Measurements from ENCODE around the gene MOV10.

The MOV10 gene

DNA sequence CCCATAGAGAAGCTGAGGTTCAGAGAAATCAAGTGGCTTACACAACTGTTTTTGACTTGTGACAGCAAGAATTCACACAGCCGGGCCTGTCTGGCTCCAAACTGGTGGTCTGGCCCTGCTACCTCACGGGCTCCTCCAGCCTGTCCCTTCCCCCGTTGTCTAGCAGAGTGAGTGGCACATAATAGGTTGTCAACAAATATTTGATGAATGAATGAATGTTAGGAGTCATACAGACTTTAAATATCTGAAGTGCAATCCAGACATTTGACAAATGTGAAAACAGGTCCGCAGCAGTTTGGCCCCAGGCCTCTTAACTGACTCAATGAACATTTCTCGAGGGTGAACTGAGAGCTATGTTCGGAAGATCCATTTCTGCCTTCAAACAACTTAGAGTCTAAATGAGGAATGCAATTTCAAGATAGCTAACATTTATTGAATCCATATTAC, 33.6 kb downstream of the MOV10 start:
- no peaks in the 10 kb centered on the region for H3K27me3 ChIP-seq (ENCODE audit: low read depth, low read length)
- H3K4me3 ChIP-seq (ENCODE audit: low read depth in 1 of 2, low read length in 2 of 2): no peak overlapping the region
- H3K4me1 ChIP-seq (ENCODE audit: control insufficient read depth in 1 of 2, insufficient read depth in 2 of 2, low read length in 2 of 2): peaks cover 19 to 25% of the 10 kb centered on the region in 2 donors
- H3K27ac ChIP-seq (ENCODE audit: low read length): no peak overlapping the region
- H3K36me3 ChIP-seq (ENCODE audit: control insufficient read depth in 1 of 2, insufficient read depth in 2 of 2, low read length in 2 of 2): peaks cover 0 to 7% of the 10 kb centered on the region in 2 donors
- H3K9me3 ChIP-seq (ENCODE audit: control insufficient read depth in 1 of 2, low read length in 2 of 2): no peaks in the 10 kb centered on the region

DNA sequence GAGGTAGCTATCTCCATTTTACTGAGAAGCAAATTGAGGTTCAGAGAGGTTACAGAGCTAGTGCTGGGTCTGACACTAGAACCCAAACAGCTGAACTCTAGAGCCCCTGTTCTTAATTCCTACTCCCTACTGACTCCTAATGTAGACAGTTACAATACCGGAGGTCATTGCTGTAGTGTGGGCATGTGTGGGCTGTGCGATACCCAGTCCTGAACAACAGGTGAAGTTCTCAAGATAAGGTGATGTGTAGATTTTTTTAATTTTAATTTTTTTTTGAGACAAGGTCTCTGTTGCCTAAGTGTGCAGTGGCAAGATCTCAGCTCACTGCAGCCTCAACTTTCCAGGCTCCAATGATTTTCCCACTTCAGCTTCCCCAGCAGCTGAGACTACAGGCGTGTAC, 34.0 kb downstream of the MOV10 start:
- no peak overlapping the region for H3K4me3 ChIP-seq (ENCODE audit: low read depth in 1 of 2, low read length in 2 of 2)
- no peak overlapping the region for H3K27ac ChIP-seq (ENCODE audit: low read length)
- H3K27me3 ChIP-seq (ENCODE audit: low read depth, low read length): no peaks in the 10 kb centered on the region
- peaks cover 0 to 4% of the 10 kb centered on the region in 2 donors for H3K36me3 ChIP-seq (ENCODE audit: control insufficient read depth in 1 of 2, insufficient read depth in 2 of 2, low read length in 2 of 2)
- H3K4me1 ChIP-seq (ENCODE audit: control insufficient read depth in 1 of 2, insufficient read depth in 2 of 2, low read length in 2 of 2): peaks cover 19 to 21% of the 10 kb centered on the region in 2 donors
- H3K9me3 ChIP-seq (ENCODE audit: control insufficient read depth in 1 of 2, low read length in 2 of 2): no peaks in the 10 kb centered on the region

DNA sequence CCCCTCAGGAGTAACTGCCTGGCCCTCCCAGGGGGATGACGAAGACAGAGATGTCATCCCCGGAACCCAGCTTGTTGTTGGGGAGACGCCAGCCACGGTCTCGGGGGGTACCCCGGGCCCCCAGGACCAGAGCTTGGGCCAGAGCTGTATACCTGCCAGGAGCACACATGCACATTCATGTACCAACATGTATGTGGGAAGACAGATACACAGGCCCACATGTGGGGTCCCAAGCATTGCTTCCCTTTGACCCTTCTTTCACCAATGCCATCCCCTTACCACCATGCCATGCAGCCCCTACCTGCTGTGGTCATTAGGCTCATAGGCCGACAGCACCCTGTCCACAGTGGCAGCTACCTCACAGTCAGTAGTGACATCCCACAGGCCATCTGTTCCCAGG, 35.7 kb downstream of the MOV10 start:
- Histone ChIP-seq H3K36me3 (ENCODE audit: control insufficient read depth in 1 of 2, insufficient read depth in 2 of 2, low read length in 2 of 2) (no peaks in the 10 kb centered on the region), H3K27ac (ENCODE audit: low read length) (no peak overlapping the region), H3K4me3 (ENCODE audit: low read depth in 1 of 2, low read length in 2 of 2) (no peak overlapping the region), H3K4me1 (ENCODE audit: control insufficient read depth in 1 of 2, insufficient read depth in 2 of 2, low read length in 2 of 2) (peaks cover 10 to 21% of the 10 kb centered on the region in 2 donors), H3K27me3 (ENCODE audit: low read depth, low read length) (no peaks in the 10 kb centered on the region), H3K9me3 (ENCODE audit: control insufficient read depth in 1 of 2, low read length in 2 of 2) (no peaks in the 10 kb centered on the region)

DNA sequence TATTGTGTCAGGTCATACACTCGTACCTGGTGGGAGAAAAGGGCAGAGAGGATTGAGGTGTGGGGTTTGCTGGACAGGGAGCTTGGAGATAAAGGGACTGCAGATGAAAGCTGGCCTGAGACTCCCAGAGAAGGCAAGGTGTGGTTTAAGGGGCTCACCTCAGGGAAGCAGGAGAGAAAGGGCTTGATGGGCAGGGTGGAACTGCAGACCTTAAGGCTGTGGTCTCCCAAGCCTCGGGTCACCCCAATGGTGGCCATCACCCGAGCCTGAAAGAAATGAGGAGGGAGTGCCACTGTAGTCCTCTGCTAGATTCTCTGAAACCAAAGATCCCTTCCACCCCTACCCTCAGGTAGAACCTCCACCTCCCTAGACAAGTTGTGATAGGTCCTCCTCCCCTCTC, 36.1 kb downstream of the MOV10 start:
- Histone ChIP-seq H3K9me3 (ENCODE audit: control insufficient read depth in 1 of 2, low read length in 2 of 2) (no peaks in the 10 kb centered on the region), H3K4me3 (ENCODE audit: low read depth in 1 of 2, low read length in 2 of 2) (no peak overlapping the region), H3K27me3 (ENCODE audit: low read depth, low read length) (no peaks in the 10 kb centered on the region), H3K4me1 (ENCODE audit: control insufficient read depth in 1 of 2, insufficient read depth in 2 of 2, low read length in 2 of 2) (peaks cover 8 to 23% of the 10 kb centered on the region in 2 donors), H3K36me3 (ENCODE audit: control insufficient read depth in 1 of 2, insufficient read depth in 2 of 2, low read length in 2 of 2) (no peaks in the 10 kb centered on the region), H3K27ac (ENCODE audit: low read length) (no peak overlapping the region)

DNA sequence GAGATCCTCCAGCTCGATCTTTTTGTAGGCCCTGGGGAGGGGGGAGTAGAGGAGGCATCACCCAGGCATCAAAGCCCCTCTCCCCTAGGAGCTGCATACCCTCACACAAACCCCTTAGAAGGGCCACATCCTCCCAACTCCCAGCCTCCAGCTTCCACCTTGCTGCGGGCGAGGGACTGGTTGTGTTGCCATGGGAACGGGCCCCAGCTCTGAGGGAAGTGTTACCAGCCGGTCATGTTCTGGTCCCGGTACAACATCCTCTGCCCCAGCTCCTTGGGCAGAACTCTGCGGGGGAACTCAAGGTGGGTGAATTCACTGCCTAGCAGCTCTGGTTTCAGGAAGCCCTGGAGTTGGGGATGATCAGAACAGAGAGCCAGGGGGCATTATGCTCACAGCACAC, 36.6 kb downstream of the MOV10 start:
- no peak overlapping the region for H3K4me3 ChIP-seq (ENCODE audit: low read depth in 1 of 2, low read length in 2 of 2)
- H3K36me3 ChIP-seq (ENCODE audit: control insufficient read depth in 1 of 2, insufficient read depth in 2 of 2, low read length in 2 of 2): no peaks in the 10 kb centered on the region
- no peaks in the 10 kb centered on the region for H3K9me3 ChIP-seq (ENCODE audit: control insufficient read depth in 1 of 2, low read length in 2 of 2)
- H3K4me1 ChIP-seq (ENCODE audit: control insufficient read depth in 1 of 2, insufficient read depth in 2 of 2, low read length in 2 of 2): peaks cover 3 to 28% of the 10 kb centered on the region in 2 donors
- no peaks in the 10 kb centered on the region for H3K27me3 ChIP-seq (ENCODE audit: low read depth, low read length)
- H3K27ac ChIP-seq (ENCODE audit: low read length): no peak overlapping the region

DNA sequence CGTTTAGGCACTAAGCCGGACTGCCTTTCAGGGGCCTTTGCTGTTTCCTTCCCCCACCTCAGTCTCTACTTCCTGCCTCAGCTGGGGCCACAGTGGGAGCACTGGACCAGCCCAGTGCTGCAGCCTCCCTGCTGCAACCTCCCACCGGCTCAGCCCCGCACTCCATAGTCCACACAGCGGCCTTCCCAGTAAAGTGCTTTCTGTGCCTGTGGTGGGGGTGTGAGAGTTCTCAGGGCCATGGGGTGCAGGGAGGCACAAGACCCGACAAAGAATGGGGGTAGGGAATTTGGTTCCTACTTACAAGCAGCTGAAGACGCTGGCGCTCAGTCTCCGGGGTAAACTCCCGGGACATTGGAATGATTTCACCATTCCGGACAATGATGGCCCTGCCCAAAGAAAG, 37.2 kb downstream of the MOV10 start:
- Histone ChIP-seq H3K27ac (ENCODE audit: low read length) (no peak overlapping the region), H3K4me1 (ENCODE audit: control insufficient read depth in 1 of 2, insufficient read depth in 2 of 2, low read length in 2 of 2) (peaks cover 3 to 29% of the 10 kb centered on the region in 2 donors), H3K4me3 (ENCODE audit: low read depth in 1 of 2, low read length in 2 of 2) (no peak overlapping the region), H3K27me3 (ENCODE audit: low read depth, low read length) (no peaks in the 10 kb centered on the region), H3K36me3 (ENCODE audit: control insufficient read depth in 1 of 2, insufficient read depth in 2 of 2, low read length in 2 of 2) (no peaks in the 10 kb centered on the region), H3K9me3 (ENCODE audit: control insufficient read depth in 1 of 2, low read length in 2 of 2) (no peaks in the 10 kb centered on the region)

DNA sequence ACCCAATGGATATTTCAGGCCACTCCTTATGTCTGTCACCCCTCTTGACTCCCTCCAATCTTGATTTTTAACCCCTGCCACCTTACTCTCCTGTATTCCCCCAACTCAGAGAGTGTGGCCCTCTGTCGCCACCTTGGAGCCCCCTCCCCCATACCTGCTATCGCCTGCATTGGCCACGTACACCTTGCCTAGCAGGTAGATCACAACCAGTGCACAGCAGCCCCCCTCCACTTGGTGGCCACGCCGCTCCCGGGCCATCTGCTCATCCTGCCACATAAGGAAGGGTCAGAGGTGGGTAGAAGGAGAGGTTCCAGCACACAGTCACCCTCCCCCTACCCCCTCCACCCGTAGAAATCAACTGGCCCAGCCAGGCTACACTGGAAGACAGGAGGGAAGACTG, 37.7 kb downstream of the MOV10 start:
- H3K27ac ChIP-seq (ENCODE audit: low read length): no peak overlapping the region
- peaks cover 3 to 29% of the 10 kb centered on the region in 2 donors for H3K4me1 ChIP-seq (ENCODE audit: control insufficient read depth in 1 of 2, insufficient read depth in 2 of 2, low read length in 2 of 2)
- no peaks in the 10 kb centered on the region for H3K27me3 ChIP-seq (ENCODE audit: low read depth, low read length)
- H3K4me3 ChIP-seq (ENCODE audit: low read depth in 1 of 2, low read length in 2 of 2): no peak overlapping the region
- no peaks in the 10 kb centered on the region for H3K9me3 ChIP-seq (ENCODE audit: control insufficient read depth in 1 of 2, low read length in 2 of 2)
- H3K36me3 ChIP-seq (ENCODE audit: control insufficient read depth in 1 of 2, insufficient read depth in 2 of 2, low read length in 2 of 2): no peaks in the 10 kb centered on the region

DNA sequence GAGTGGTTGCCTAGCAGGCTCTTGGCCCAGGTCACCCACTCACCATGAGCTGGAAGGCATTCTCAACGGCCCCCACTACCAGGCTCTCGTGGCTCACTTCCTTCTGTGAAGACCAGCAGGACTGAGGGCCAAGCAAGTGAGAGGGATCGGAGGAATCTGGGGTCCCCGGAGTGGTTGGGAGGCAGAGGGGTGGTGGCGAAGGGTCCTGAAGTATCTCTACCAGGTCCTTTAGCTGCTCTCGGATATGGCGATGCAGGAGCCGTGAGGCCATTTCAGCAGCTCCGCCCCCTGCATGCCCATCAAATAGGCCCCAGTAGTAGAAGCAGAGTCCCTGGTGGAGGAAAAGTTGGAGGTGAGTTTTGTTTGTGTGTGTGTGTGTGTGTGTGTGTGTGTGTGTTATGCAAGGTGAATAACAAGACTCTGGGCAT, 38.3 kb downstream of the MOV10 start:
- no peaks in the 10 kb centered on the region for H3K36me3 ChIP-seq (ENCODE audit: control insufficient read depth in 1 of 2, insufficient read depth in 2 of 2, low read length in 2 of 2)
- peaks cover 3 to 24% of the 10 kb centered on the region in 2 donors for H3K4me1 ChIP-seq (ENCODE audit: control insufficient read depth in 1 of 2, insufficient read depth in 2 of 2, low read length in 2 of 2)
- no peaks in the 10 kb centered on the region for H3K27me3 ChIP-seq (ENCODE audit: low read depth, low read length)
- H3K27ac ChIP-seq (ENCODE audit: low read length): no peak overlapping the region
- H3K9me3 ChIP-seq (ENCODE audit: control insufficient read depth in 1 of 2, low read length in 2 of 2): no peaks in the 10 kb centered on the region
- H3K4me3 ChIP-seq (ENCODE audit: low read depth in 1 of 2, low read length in 2 of 2): no peak overlapping the region

DNA sequence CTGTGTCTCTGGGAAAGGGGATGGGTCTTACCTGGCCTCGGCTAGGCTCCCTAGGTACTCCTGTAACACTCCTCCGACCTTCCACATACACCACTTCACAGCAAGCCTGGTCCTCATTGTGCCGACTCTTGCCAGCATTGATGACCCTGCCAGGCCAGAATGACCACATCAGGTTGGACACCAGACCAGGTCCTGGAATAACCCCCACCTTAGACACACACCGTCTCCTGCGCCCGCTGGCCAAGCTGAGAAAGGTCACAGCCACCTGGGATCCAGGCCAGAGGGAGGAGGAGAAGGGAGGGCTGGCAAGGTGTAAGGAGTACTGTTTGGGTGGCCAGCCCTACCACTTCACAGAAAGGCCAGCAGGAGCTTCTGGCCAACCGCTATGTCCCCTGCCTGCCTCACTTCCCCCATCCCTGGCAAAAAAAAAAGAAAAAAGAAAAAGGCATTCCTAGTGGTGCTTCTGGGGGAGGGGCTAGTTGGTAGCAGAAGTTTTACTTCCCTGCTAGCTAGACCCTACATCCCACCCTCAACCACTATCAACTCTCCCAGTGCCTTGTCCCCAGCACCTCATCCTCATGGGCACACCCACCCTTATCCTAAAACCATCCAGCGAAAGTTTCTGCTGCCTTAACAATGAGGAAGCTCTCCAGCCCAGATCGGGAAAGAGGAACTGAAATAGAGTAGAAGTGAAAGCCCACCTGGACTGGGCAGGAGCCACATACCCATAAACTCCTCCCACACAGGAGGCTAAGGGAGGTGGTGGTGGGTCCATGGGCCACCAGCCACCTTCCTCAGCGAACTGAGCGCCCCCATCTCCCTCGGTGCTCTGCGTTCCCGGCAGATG, 39.2 kb downstream of the MOV10 start:
- H3K4me3 ChIP-seq (ENCODE audit: low read depth in 1 of 2, low read length in 2 of 2): peak overlapping the region; percentile 53 to 79
- peaks cover 3 to 26% of the 10 kb centered on the region in 2 donors for H3K4me1 ChIP-seq (ENCODE audit: control insufficient read depth in 1 of 2, insufficient read depth in 2 of 2, low read length in 2 of 2)
- no peak overlapping the region for H3K27ac ChIP-seq (ENCODE audit: low read length)
- H3K36me3 ChIP-seq (ENCODE audit: control insufficient read depth in 1 of 2, insufficient read depth in 2 of 2, low read length in 2 of 2): no peaks in the 10 kb centered on the region
- H3K9me3 ChIP-seq (ENCODE audit: control insufficient read depth in 1 of 2, low read length in 2 of 2): no peaks in the 10 kb centered on the region
- no peaks in the 10 kb centered on the region for H3K27me3 ChIP-seq (ENCODE audit: low read depth, low read length)

DNA sequence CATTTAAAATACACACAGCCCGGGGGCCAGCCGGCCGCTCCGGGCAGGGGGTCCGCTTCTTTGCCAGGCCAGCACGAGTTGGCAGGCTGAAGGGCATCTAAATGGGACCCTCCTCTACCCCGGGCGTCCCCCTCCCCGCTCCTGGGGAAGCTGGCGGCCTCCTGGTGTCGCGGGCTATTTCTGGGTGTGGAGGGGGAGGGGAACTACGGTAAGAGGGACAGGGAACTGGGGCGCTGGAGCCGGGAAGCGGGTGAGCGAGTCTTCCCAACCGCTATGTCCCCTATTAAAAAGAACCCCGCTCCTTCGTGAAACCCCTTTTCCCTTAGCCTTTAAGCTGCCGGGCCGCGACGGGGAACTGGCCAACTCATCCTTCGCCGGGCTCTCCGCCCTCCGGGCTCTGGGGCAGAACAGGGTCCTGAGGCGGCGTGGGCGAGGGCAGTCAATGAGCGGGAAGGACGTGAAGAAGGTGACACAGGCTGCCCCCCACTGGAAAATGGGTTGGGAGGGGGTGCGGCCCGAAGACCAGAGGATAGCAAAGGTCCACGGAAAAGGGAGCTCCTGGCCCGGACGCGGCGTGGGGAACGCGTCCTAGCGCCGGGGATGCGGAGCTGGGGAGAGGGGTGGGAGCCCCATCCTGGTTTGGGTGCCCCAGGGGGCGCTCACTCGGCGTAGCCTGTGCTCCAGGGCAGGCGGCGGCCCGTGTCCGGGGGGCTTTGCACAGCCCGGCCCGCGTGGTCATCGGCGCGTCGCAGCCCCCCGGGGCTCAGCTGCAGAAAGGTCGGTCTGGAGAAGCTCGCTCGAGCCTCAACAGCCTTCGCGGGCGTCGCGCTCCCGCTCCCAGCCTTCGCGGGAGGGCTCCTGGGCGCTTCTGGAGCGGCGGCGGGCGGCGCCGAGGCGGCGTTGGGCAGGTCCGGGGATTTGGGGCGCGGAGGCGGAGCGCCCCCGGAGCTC, 40.1 kb downstream of the MOV10 start:
- no peaks in the 10 kb centered on the region for H3K36me3 ChIP-seq (ENCODE audit: control insufficient read depth in 1 of 2, insufficient read depth in 2 of 2, low read length in 2 of 2)
- H3K27ac ChIP-seq (ENCODE audit: low read length): no peak overlapping the region
- no peaks in the 10 kb centered on the region for H3K9me3 ChIP-seq (ENCODE audit: control insufficient read depth in 1 of 2, low read length in 2 of 2)
- peaks cover 3 to 31% of the 10 kb centered on the region in 2 donors for H3K4me1 ChIP-seq (ENCODE audit: control insufficient read depth in 1 of 2, insufficient read depth in 2 of 2, low read length in 2 of 2)
- peaks cover 1% of the 10 kb centered on the region for H3K27me3 ChIP-seq (ENCODE audit: low read depth, low read length)
- H3K4me3 ChIP-seq (ENCODE audit: low read depth in 1 of 2, low read length in 2 of 2): peak overlapping the region; percentile 53 to 79

All from muscle layer of duodenum (tissue), 2 donors.